Measurements from ENCODE around the gene KY.

GRCh38 chr3:134647902-134648760 is 2.7 kb downstream of the KY start:
- no peak for TF ChIP-seq CTCF (conservative IDR thresholded peaks at IDR 0.05)
- TF ChIP-seq ZFX (IDR thresholded peaks at IDR 0.05) = no peak
